ENCODE data around the gene MARK3. TPM values are rescaled to one million over a fixed set of nuclear protein-coding genes. Genes with fewer than 3 reads are reported as not detected.

The MARK3 gene
- total RNA-seq, 1 experiment from 2014 or later = 78.0 TPM

DNA sequence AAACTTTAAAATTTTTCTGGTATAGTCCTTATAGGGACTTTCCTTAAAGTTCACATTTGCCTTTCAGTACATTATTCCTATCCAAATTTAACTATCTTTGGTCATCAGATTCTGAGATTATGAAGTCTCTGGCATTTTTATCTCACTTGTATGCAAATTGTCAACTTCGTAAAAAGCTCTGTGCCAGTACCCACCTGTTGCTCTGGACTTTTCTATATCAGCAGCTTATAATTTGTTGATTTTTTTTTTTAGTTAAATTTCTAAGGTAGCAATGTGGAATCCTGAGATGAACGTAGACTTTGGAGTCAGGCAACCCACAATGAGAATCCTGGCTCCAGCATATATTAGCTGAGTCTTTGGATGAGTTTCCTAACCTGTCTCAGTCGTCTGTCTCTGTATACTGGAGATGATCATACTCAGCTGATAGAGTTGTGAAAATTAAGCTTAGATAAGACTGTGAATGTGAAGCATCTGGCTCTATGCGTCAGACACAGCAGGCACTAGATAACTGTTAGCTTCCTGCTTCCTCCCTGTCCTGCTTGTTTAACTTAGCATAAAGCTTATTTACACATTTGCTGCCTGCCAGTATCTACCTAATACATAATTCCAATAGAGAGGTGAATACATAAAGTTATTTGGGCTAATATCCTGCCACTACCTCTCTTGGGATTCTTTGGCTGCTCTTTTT, 59.8 kb downstream of the MARK3 start:
- Mint-ChIP-seq H3K4me1 (ENCODE audit: low read depth, unreplicated experiment) (peaks cover 24% of the 10 kb centered on the region), H3K4me3 (ENCODE audit: unreplicated experiment) (no peak overlapping the region), H3K36me3 (ENCODE audit: insufficient read depth, unreplicated experiment) (peaks cover 23% of the 10 kb centered on the region), H3K27me3 (ENCODE audit: insufficient read depth, unreplicated experiment) (no peaks in the 10 kb centered on the region), H3K9me3 (ENCODE audit: unreplicated experiment) (no peaks in the 10 kb centered on the region), H3K27ac (ENCODE audit: unreplicated experiment) (no peak overlapping the region)
- Histone ChIP-seq H3K9me3 (no peaks in the 10 kb centered on the region), H3K4me1 (peaks cover 9% of the 10 kb centered on the region), H3K27me3 (replicated peaks; ENCODE audit: control insufficient read depth, insufficient read depth, low read length) (no peaks in the 10 kb centered on the region), H3K4me3 (ENCODE audit: low read depth, low read length) (no peak overlapping the region), H3K36me3 (ENCODE audit: control insufficient read depth, insufficient read depth, low read length) (no peaks in the 10 kb centered on the region)
- BruUV-seq (replicated peaks) = no TSS peak
- intact Hi-C loops (cut with micrococcal nuclease; ENCODE audit: unreplicated experiment) = no loop called here
- ChIA-PET CTCF (no interaction called here), POLR2A (interaction anchor here (0.6 kb wide), 1 partner anchor 27 kb away, joined by 10 read pairs; no protein-coding TSS in a partner anchor)
- no peak for DNase-seq
- TF ChIP-seq, protein P1, sequence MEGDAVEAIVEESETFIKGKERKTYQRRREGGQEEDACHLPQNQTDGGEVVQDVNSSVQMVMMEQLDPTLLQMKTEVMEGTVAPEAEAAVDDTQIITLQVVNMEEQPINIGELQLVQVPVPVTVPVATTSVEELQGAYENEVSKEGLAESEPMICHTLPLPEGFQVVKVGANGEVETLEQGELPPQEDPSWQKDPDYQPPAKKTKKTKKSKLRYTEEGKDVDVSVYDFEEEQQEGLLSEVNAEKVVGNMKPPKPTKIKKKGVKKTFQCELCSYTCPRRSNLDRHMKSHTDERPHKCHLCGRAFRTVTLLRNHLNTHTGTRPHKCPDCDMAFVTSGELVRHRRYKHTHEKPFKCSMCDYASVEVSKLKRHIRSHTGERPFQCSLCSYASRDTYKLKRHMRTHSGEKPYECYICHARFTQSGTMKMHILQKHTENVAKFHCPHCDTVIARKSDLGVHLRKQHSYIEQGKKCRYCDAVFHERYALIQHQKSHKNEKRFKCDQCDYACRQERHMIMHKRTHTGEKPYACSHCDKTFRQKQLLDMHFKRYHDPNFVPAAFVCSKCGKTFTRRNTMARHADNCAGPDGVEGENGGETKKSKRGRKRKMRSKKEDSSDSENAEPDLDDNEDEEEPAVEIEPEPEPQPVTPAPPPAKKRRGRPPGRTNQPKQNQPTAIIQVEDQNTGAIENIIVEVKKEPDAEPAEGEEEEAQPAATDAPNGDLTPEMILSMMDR (IDR thresholded peaks at IDR 0.05; ENCODE audit: insufficient read depth in 1 of 2, low read depth in 1 of 2, low read length in 1 of 2, severe bottlenecking in 1 of 2, unreplicated experiment in 1 of 2) = no peak

DNA sequence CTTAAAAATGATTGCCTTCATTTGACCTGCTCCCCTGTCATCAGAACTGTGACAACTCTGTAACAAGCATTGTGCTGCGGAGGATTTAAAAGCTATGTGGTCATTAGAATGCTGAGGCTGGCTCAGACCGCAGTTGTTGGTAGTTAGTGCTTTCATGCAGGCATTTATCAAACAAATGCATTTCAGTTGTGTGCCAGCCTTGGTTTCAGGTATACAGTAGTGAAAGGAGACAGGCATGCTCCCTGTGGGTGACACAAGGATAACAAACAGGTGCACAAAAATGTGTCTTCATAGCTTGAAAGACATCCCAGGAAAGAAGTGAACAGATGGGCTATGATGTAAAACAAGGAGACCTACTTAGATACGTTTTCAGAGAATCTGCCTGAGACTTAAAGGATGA, 60.6 kb downstream of the MARK3 start:
- Mint-ChIP-seq H3K4me3 (ENCODE audit: unreplicated experiment) (no peak overlapping the region), H3K27ac (ENCODE audit: unreplicated experiment) (no peak overlapping the region), H3K36me3 (ENCODE audit: insufficient read depth, unreplicated experiment) (peaks cover 23% of the 10 kb centered on the region), H3K4me1 (ENCODE audit: low read depth, unreplicated experiment) (peaks cover 24% of the 10 kb centered on the region), H3K27me3 (ENCODE audit: insufficient read depth, unreplicated experiment) (no peaks in the 10 kb centered on the region), H3K9me3 (ENCODE audit: unreplicated experiment) (no peaks in the 10 kb centered on the region)
- TF ChIP-seq, protein P1 (IDR thresholded peaks at IDR 0.05; ENCODE audit: insufficient read depth in 1 of 2, low read depth in 1 of 2, low read length in 1 of 2, severe bottlenecking in 1 of 2, unreplicated experiment in 1 of 2) = no peak
- H3K36me3 ChIP-seq (ENCODE audit: control insufficient read depth, insufficient read depth, low read length) = no peaks in the 10 kb centered on the region
- no peaks in the 10 kb centered on the region for H3K27me3 ChIP-seq (replicated peaks; ENCODE audit: control insufficient read depth, insufficient read depth, low read length)
- H3K4me3 ChIP-seq (ENCODE audit: low read depth, low read length) = no peak overlapping the region
- DNase-seq = no peak
- POLR2A ChIA-PET = no interaction called here
- peaks cover 9% of the 10 kb centered on the region for H3K4me1 ChIP-seq
- no TSS peak for BruUV-seq (replicated peaks)
- intact Hi-C loops (cut with micrococcal nuclease; ENCODE audit: unreplicated experiment) = no loop called here
- CTCF ChIA-PET = no interaction called here
- no peaks in the 10 kb centered on the region for H3K9me3 ChIP-seq

DNA sequence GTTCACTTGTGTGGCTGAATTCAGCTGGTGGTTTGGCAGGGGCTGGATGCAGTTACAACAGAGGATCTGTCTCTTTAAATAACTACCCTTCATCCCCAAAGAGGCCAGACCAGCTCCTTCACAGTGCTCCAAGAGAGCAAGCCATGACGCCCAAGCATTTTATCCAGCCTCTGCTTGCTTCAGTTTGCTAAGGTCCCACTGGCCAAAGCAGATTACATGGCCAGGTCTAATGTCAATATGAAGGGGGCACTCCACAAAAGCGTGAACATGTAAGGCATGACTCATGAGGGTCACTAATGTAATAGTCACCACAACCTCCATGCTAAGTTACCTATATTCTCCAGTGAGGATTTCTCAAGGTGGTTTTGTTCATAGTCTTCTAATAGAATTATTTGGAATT, 62.9 kb downstream of the MARK3 start:
- no peak overlapping the region for H3K4me3 ChIP-seq (ENCODE audit: low read depth, low read length)
- BruUV-seq (replicated peaks) = no TSS peak
- no peaks in the 10 kb centered on the region for H3K27me3 ChIP-seq (replicated peaks; ENCODE audit: control insufficient read depth, insufficient read depth, low read length)
- ChIA-PET CTCF (no interaction called here), POLR2A (no interaction called here)
- Mint-ChIP-seq H3K9me3 (ENCODE audit: unreplicated experiment) (no peaks in the 10 kb centered on the region), H3K36me3 (ENCODE audit: insufficient read depth, unreplicated experiment) (peaks cover 26% of the 10 kb centered on the region), H3K4me1 (ENCODE audit: low read depth, unreplicated experiment) (peaks cover 24% of the 10 kb centered on the region), H3K27ac (ENCODE audit: unreplicated experiment) (no peak overlapping the region), H3K4me3 (ENCODE audit: unreplicated experiment) (no peak overlapping the region), H3K27me3 (ENCODE audit: insufficient read depth, unreplicated experiment) (no peaks in the 10 kb centered on the region)
- intact Hi-C loops (cut with micrococcal nuclease; ENCODE audit: unreplicated experiment) = no loop called here
- H3K9me3 ChIP-seq = no peaks in the 10 kb centered on the region
- TF ChIP-seq, protein P1 (IDR thresholded peaks at IDR 0.05; ENCODE audit: insufficient read depth in 1 of 2, low read depth in 1 of 2, low read length in 1 of 2, severe bottlenecking in 1 of 2, unreplicated experiment in 1 of 2) = no peak
- peaks cover 9% of the 10 kb centered on the region for H3K4me1 ChIP-seq
- H3K36me3 ChIP-seq (ENCODE audit: control insufficient read depth, insufficient read depth, low read length) = no peaks in the 10 kb centered on the region
- DNase-seq = no peak

Measured in Caco-2 (cell line).